Measurements from ENCODE around the gene HIP1R. TPM values are rescaled to one million over a fixed set of nuclear protein-coding genes. Genes with fewer than 3 reads are reported as not detected.

HIP1R gene
- total RNA-seq, 1 donor from 2014 or later = 22.2 TPM

- Mint-ChIP-seq H3K9me3 (ENCODE audit: unreplicated experiment) (no peaks in the 10 kb centered on the region), H3K36me3 (ENCODE audit: low read depth, unreplicated experiment) (peaks cover 5% of the 10 kb centered on the region), H3K4me1 (ENCODE audit: low read depth, unreplicated experiment) (peaks cover 12% of the 10 kb centered on the region), H3K27me3 (ENCODE audit: low read depth, unreplicated experiment) (no peaks in the 10 kb centered on the region), H3K27ac (ENCODE audit: unreplicated experiment) (no peak overlapping the region), H3K4me3 (ENCODE audit: unreplicated experiment) (no peak overlapping the region)
- Histone ChIP-seq H3K9me3 (ENCODE audit: insufficient read depth, low read depth, low read length) (no peaks in the 10 kb centered on the region), H2AFZ (ENCODE audit: low read depth, low read length) (no peak overlapping the region), H3K79me2 (ENCODE audit: insufficient read depth, low read length) (peaks cover 1% of the 10 kb centered on the region), H3K4me2 (ENCODE audit: low read length) (no peak overlapping the region), H4K20me1 (ENCODE audit: insufficient read depth, low read length) (peaks cover 3% of the 10 kb centered on the region), H3K9ac (ENCODE audit: low read length) (no peak overlapping the region), H3K27me3 (ENCODE audit: insufficient read depth, low read length) (no peaks in the 10 kb centered on the region), H3K27ac (ENCODE audit: low read depth, low read length) (no peak overlapping the region), H3K4me1 (ENCODE audit: insufficient read depth, low read length) (peaks cover 18% of the 10 kb centered on the region), H3K36me3 (ENCODE audit: insufficient read depth, low read length) (no peaks in the 10 kb centered on the region), H3K4me3 (ENCODE audit: insufficient read depth, low read depth, low read length) (no peak overlapping the region)
- no peak for TF ChIP-seq EZH2 (IDR thresholded peaks at IDR 0.05; ENCODE audit: insufficient read depth, low read length)
- no peak for TF ChIP-seq CTCF (IDR thresholded peaks at IDR 0.05; ENCODE audit: insufficient read depth, low read depth, low read length)
- DNase-seq (ENCODE audit: low read depth) (no peak), FAIRE-seq (no peak)
Observed at GRCh38 chr12:122850048-122850445, 14.8 kb downstream of the HIP1R start.

GRCh38 chr12:122850695-122851350 is 15.6 kb downstream of the HIP1R start:
- no peaks in the 10 kb centered on the region for H3K79me2 ChIP-seq (ENCODE audit: insufficient read depth, low read length)
- TF ChIP-seq CTCF (IDR thresholded peaks at IDR 0.05; ENCODE audit: insufficient read depth, low read depth, low read length) = no peak
- no peak for TF ChIP-seq EZH2 (IDR thresholded peaks at IDR 0.05; ENCODE audit: insufficient read depth, low read length)
- H3K36me3 Mint-ChIP-seq (ENCODE audit: low read depth, unreplicated experiment) = peaks cover 5% of the 10 kb centered on the region
- peaks cover 18% of the 10 kb centered on the region for H3K4me1 ChIP-seq (ENCODE audit: insufficient read depth, low read length)
- H3K4me2 ChIP-seq (ENCODE audit: low read length) = no peak overlapping the region
- H3K9ac ChIP-seq (ENCODE audit: low read length) = no peak overlapping the region
- H3K4me1 Mint-ChIP-seq (ENCODE audit: low read depth, unreplicated experiment) = peaks cover 12% of the 10 kb centered on the region
- no peaks in the 10 kb centered on the region for H3K9me3 ChIP-seq (ENCODE audit: insufficient read depth, low read depth, low read length)
- no peaks in the 10 kb centered on the region for H3K9me3 Mint-ChIP-seq (ENCODE audit: unreplicated experiment)
- H3K27me3 ChIP-seq (ENCODE audit: insufficient read depth, low read length) = no peaks in the 10 kb centered on the region
- H2AFZ ChIP-seq (ENCODE audit: low read depth, low read length) = no peak overlapping the region
- peaks cover 2% of the 10 kb centered on the region for H4K20me1 ChIP-seq (ENCODE audit: insufficient read depth, low read length)
- no peak overlapping the region for H3K4me3 Mint-ChIP-seq (ENCODE audit: unreplicated experiment)
- H3K4me3 ChIP-seq (ENCODE audit: insufficient read depth, low read depth, low read length) = no peak overlapping the region
- H3K27me3 Mint-ChIP-seq (ENCODE audit: low read depth, unreplicated experiment) = no peaks in the 10 kb centered on the region
- no peaks in the 10 kb centered on the region for H3K36me3 ChIP-seq (ENCODE audit: insufficient read depth, low read length)
- H3K27ac Mint-ChIP-seq (ENCODE audit: unreplicated experiment) = no peak overlapping the region
- peak; percentile 62 for DNase-seq (ENCODE audit: low read depth)
- no peak for FAIRE-seq
- H3K27ac ChIP-seq (ENCODE audit: low read depth, low read length) = no peak overlapping the region

- Histone ChIP-seq H3K27ac (ENCODE audit: low read depth, low read length) (peak overlapping the region; percentile 17), H3K4me1 (ENCODE audit: insufficient read depth, low read length) (peaks cover 18% of the 10 kb centered on the region), H3K27me3 (ENCODE audit: insufficient read depth, low read length) (no peaks in the 10 kb centered on the region), H3K9ac (ENCODE audit: low read length) (no peak overlapping the region), H3K79me2 (ENCODE audit: insufficient read depth, low read length) (no peaks in the 10 kb centered on the region), H2AFZ (ENCODE audit: low read depth, low read length) (peak overlapping the region; percentile 35), H3K9me3 (ENCODE audit: insufficient read depth, low read depth, low read length) (no peaks in the 10 kb centered on the region), H3K4me3 (ENCODE audit: insufficient read depth, low read depth, low read length) (no peak overlapping the region), H4K20me1 (ENCODE audit: insufficient read depth, low read length) (no peaks in the 10 kb centered on the region), H3K36me3 (ENCODE audit: insufficient read depth, low read length) (no peaks in the 10 kb centered on the region), H3K4me2 (ENCODE audit: low read length) (peak overlapping the region; percentile 48)
- TF ChIP-seq CTCF (IDR thresholded peaks at IDR 0.05; ENCODE audit: insufficient read depth, low read depth, low read length) (no peak), EZH2 (IDR thresholded peaks at IDR 0.05; ENCODE audit: insufficient read depth, low read length) (no peak)
- H3K4me1 Mint-ChIP-seq (ENCODE audit: low read depth, unreplicated experiment) = peaks cover 12% of the 10 kb centered on the region
- no peak overlapping the region for H3K27ac Mint-ChIP-seq (ENCODE audit: unreplicated experiment)
- H3K27me3 Mint-ChIP-seq (ENCODE audit: low read depth, unreplicated experiment) = no peaks in the 10 kb centered on the region
- DNase-seq (ENCODE audit: low read depth) (peak; percentile 78), FAIRE-seq (peak; percentile 20)
- no peaks in the 10 kb centered on the region for H3K9me3 Mint-ChIP-seq (ENCODE audit: unreplicated experiment)
- H3K36me3 Mint-ChIP-seq (ENCODE audit: low read depth, unreplicated experiment) = peaks cover 5% of the 10 kb centered on the region
- H3K4me3 Mint-ChIP-seq (ENCODE audit: unreplicated experiment) = no peak overlapping the region
Observed at GRCh38 chr12:122851820-122852219, 16.6 kb downstream of the HIP1R start.

Measured in astrocyte (in vitro differentiated cells and primary cell).